IMR-90 (cell line): ENCODE measurements around the gene TMED10. TPM values are rescaled to one million over a fixed set of nuclear protein-coding genes. Genes with fewer than 3 reads are reported as not detected.

Experiments
- ATAC-seq: fragments of 200-7000 bp; cut with Tn5 transposase; 2 replicates; pipeline ENCODE4 v1.9.1; 2020; ENCODE audit warnings: low read depth, mild to moderate bottlenecking, moderate library complexity
- BruUV-seq: library from RNA; stranded (reverse); fragments of 400-500 nt; replicated peaks from 2 replicates; lab custom pipeline; 2021; lab: Mats Ljungman, UMichigan
- CTCF ChIA-PET: fragments of 300-600 bp; formaldehyde crosslinking; extraction: SDS; loops from one replicate; lab custom pipeline; 2021; ENCODE audit warnings: antibody characterized with exemption; lab: Yijun Ruan, JAX
- POLR2A ChIA-PET: fragments of 300-600 bp; sonication (Branson Sonifier 250); formaldehyde crosslinking; loops from one replicate; lab custom pipeline; 2022; ENCODE audit warnings: antibody characterized with exemption; ENCODE audit not compliant: unreplicated experiment; lab: Charles Lee
- DNase-seq: peaks from one replicate; pipeline ENCODE4 v3.0.0; 2013
- H2AFZ ChIP-seq: replicated peaks from 2 replicates; pipeline ENCODE3; 2013; ENCODE audit warnings: low read length, mild to moderate bottlenecking; ENCODE audit not compliant: poor library complexity
- H2AK5ac ChIP-seq: 2 replicates; pipeline ENCODE4 v1.6.1; 2013; ENCODE audit warnings: low read depth, low read length, inconsistent platforms
- H2AK9ac ChIP-seq: replicated peaks from 2 replicates; pipeline ENCODE3; 2013; ENCODE audit warnings: mild to moderate bottlenecking, low read depth, low read length, moderate library complexity; ENCODE audit not compliant: poor library complexity
- H2BK120ac ChIP-seq: 2 replicates; pipeline ENCODE4 v1.6.1; 2013; ENCODE audit warnings: low read depth, low read length, inconsistent platforms
- H2BK15ac ChIP-seq: 3 replicates; pipeline ENCODE4 v1.6.1; 2013; ENCODE audit warnings: low read depth, low read length, inconsistent platforms
- H2BK20ac ChIP-seq: 2 replicates; pipeline ENCODE4 v1.6.1; 2013; ENCODE audit warnings: low read depth, mild to moderate bottlenecking, inconsistent platforms, low read length, moderate library complexity
- H2BK5ac ChIP-seq: 2 replicates; pipeline ENCODE4 v1.6.1; 2013; ENCODE audit warnings: mild to moderate bottlenecking, low read depth, low read length, inconsistent platforms; ENCODE audit not compliant: poor library complexity, severe bottlenecking
- H3K14ac ChIP-seq: replicated peaks from 2 replicates; pipeline ENCODE4 v1.6.1; 2013; ENCODE audit warnings: low read depth, low read length, inconsistent platforms
- H3K18ac ChIP-seq: 2 replicates; pipeline ENCODE4 v1.6.1; 2013; ENCODE audit warnings: low read depth, low read length, control low read depth
- H3K23ac ChIP-seq: 2 replicates; pipeline ENCODE4 v1.6.1; 2013; ENCODE audit warnings: low read depth, low read length, inconsistent platforms
- H3K27ac ChIP-seq: 2 replicates; pipeline ENCODE4 v1.5.1; 2013; ENCODE audit warnings: mild to moderate bottlenecking, control low read depth, low read length; ENCODE audit not compliant: insufficient read depth
- H3K27me3 ChIP-seq: 2 replicates; pipeline ENCODE4 v1.6.1; 2013; ENCODE audit warnings: low read length; ENCODE audit not compliant: control insufficient read depth, insufficient read depth
- H3K36me3 ChIP-seq: 2 replicates; pipeline ENCODE4 v1.6.1; 2013; ENCODE audit warnings: low read length, mixed read lengths; ENCODE audit not compliant: control insufficient read depth, insufficient read depth
- H3K4ac ChIP-seq: 2 replicates; pipeline ENCODE4 v1.6.1; 2013; ENCODE audit warnings: low read depth, low read length, inconsistent platforms
- H3K4me1 ChIP-seq: 2 replicates; pipeline ENCODE4 v1.6.1; 2013; ENCODE audit warnings: low read length, mixed read lengths; ENCODE audit not compliant: control insufficient read depth, insufficient read depth
- H3K4me2 ChIP-seq: 2 replicates; pipeline ENCODE4 v1.6.1; 2013; ENCODE audit warnings: low read depth, mild to moderate bottlenecking, control low read depth, low read length, moderate library complexity
- H3K4me3 ChIP-seq: 2 replicates; pipeline ENCODE4 v1.5.1; 2013; ENCODE audit warnings: low read depth, mild to moderate bottlenecking, control low read depth, low read length, moderate library complexity; ENCODE audit not compliant: insufficient read depth
- H3K56ac ChIP-seq: 2 replicates; pipeline ENCODE4 v1.6.1; 2013; ENCODE audit warnings: low read length, inconsistent platforms; ENCODE audit not compliant: insufficient read depth; ENCODE audit errors: extremely low read depth
- H3K79me1 ChIP-seq, 2 experiments: 2 replicates each; pipeline ENCODE4 v1.6.1; 2013; ENCODE audit warnings: low read length in 2 of 2, inconsistent platforms in 1 of 2, low read depth in 1 of 2
- H3K9ac ChIP-seq: 2 replicates; pipeline ENCODE4 v1.6.1; 2013; ENCODE audit warnings: low read depth, low read length, control low read depth
- H3K9me1 ChIP-seq: 2 replicates; pipeline ENCODE4 v1.6.1; 2013; ENCODE audit warnings: low read length, inconsistent platforms; ENCODE audit not compliant: insufficient read depth
- H3K9me3 ChIP-seq: 2 replicates; pipeline ENCODE4 v1.6.1; 2013; ENCODE audit warnings: low read length; ENCODE audit not compliant: control insufficient read depth, insufficient read depth
- H4K20me1 ChIP-seq: 2 replicates; pipeline ENCODE4 v1.6.1; 2013; ENCODE audit warnings: low read length, inconsistent platforms; ENCODE audit not compliant: insufficient read depth
- H4K5ac ChIP-seq: 2 replicates; pipeline ENCODE4 v1.6.1; 2013; ENCODE audit warnings: mild to moderate bottlenecking, low read depth, low read length, control low read depth
- H4K8ac ChIP-seq, 2 experiments: 2 replicates each; pipeline ENCODE4 v1.6.1; 2013; ENCODE audit warnings: low read depth in 2 of 2, low read length in 2 of 2, control low read depth in 1 of 2, inconsistent platforms in 1 of 2
- H4K91ac ChIP-seq: 2 replicates; pipeline ENCODE4 v1.6.1; 2013; ENCODE audit warnings: low read depth, low read length, inconsistent platforms; ENCODE audit not compliant: insufficient read depth
- CEBPB ChIP-seq: IDR thresholded peaks from 2 replicates; pipeline ENCODE4 v1.6.1; 2012; ENCODE audit warnings: low read depth, low read length, improper control_type of control experiment
- FOS ChIP-seq: fragments of 150-350 bp; IDR thresholded peaks from 2 replicates; pipeline ENCODE4 v1.6.1; 2016; ENCODE audit warnings: low read depth, low read length
- MXI1 ChIP-seq: IDR thresholded peaks from 2 replicates; pipeline ENCODE4 v1.6.1; 2012; ENCODE audit warnings: low read depth, mild to moderate bottlenecking, low read length, moderate library complexity, borderline replicate concordance
- RAD21 ChIP-seq: IDR thresholded peaks from 2 replicates; pipeline ENCODE4 v1.6.1; 2012; ENCODE audit warnings: low read length, improper control_type of control experiment
- WGBS, 2 experiments: methylation state at CpG; one replicate each; pipeline versions ENCODE4 v1.1.5 to v1.1.7; 2013; ENCODE audit warnings: missing lambda C conversion rate in 2 of 2; ENCODE audit not compliant: insufficient read length in 1 of 2; ENCODE audit errors: extremely low coverage in 2 of 2; 5-methylcytosine and 5-hydroxymethylcytosine counted together
- dilution Hi-C: fragments of 300-500 bp; cut with HindIII; formaldehyde crosslinking; loops from one replicate; pipeline ENCODE4 v1.14.3; 2018; ENCODE audit warnings: low sequenced_read_pairs; ENCODE audit not compliant: unreplicated experiment
- in situ Hi-C: fragments of 300-500 bp; cut with MboI; formaldehyde crosslinking; loops from 3 replicates; pipeline ENCODE4 v1.14.3; 2019; ENCODE audit warnings: low sequenced_read_pairs, inconsistent platforms, mixed read lengths
- intact Hi-C: fragments of 100-400 bp; cut with micrococcal nuclease; formaldehyde crosslinking; loops from 2 replicates; pipeline ENCODE4 v1.10.0; 2022
- polyA plus RNA-seq, 3 experiments: library from polyadenylated mRNA; depleted of rRNA; stranded (reverse); fragments of >200 nt; gene quantifications; 2 replicates each; pipeline ENCODE4 v1.2.3, GENCODE V29; 2012; ENCODE audit warnings: low replicate concordance in 1 of 3
- total RNA-seq: library from RNA; depleted of rRNA; stranded (reverse); fragments of >200 nt; gene quantifications from 2 replicates; pipeline ENCODE4 v1.2.3, GENCODE V29; 2012

Gene TMED10
- total and polyA plus RNA-seq, 2 of the 4 experiments (the other 2 are of a cell fraction), result 254 to 441 TPM

GRCh38 chr14:75120541-75121291 lies 55.7 kb downstream of the TMED10 start (continued):
- TF ChIP-seq RAD21, result no peak

DNA sequence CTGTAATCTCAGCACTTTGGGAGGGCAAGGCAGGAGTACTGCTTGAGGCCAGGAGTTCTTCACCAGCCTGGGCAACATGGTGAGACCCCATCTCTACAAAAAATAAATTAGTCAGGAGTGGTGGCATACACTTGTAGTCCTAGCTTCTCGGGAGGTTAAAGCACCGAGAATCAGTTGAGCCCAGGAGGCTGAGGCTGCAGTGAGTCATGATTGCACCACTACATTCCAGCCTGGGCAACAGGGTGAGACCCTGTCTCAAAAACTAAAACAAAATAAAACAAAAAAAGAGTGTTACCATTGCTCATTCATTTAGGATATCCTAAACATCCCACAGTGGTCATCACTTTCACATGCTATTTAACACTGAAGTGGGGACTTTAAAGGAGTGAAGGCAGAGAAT lies 57.4 kb downstream of the TMED10 start:
- H3K36me3 ChIP-seq, result peaks cover 12% of the 10 kb centered on the region
- peak; percentile 38 for DNase-seq

More for the DNA sequence above, 57.4 kb downstream of the TMED10 start:
- no peak overlapping the region for H3K14ac ChIP-seq
- ATAC-seq, result peak; percentile 87
- intact Hi-C loops (no loop called here), in situ Hi-C loops (no loop called here), dilution Hi-C loops (no loop called here)
- TF ChIP-seq FOS, result peak; percentile 79
- no peak for TF ChIP-seq MXI1
- peak; percentile 82 for TF ChIP-seq CEBPB
- no peak overlapping the region for H2BK15ac ChIP-seq
- no peak overlapping the region for H2AK5ac ChIP-seq
- H3K27ac ChIP-seq, result no peak overlapping the region
- peak overlapping the region; percentile 5 for H2BK5ac ChIP-seq
- BruUV-seq, result no TSS peak
- H3K4me1 ChIP-seq, result 0 out of 2 replicates have a peak, but pooled peaks cover 1% of the 10 kb centered on the region
- ChIA-PET CTCF (no interaction called here), POLR2A (no interaction called here)
- H4K91ac ChIP-seq, result no peak overlapping the region
- no peak overlapping the region for H2AFZ ChIP-seq
- H3K4ac ChIP-seq, result no peak overlapping the region
- no peak overlapping the region for H4K5ac ChIP-seq
- no peak overlapping the region for H3K18ac ChIP-seq
- H3K56ac ChIP-seq, result no peak overlapping the region
- no peaks in the 10 kb centered on the region for H3K9me1 ChIP-seq
- no peak overlapping the region for H2BK120ac ChIP-seq
- no peak overlapping the region for H3K9ac ChIP-seq
- no CpG with 5 or more reads among the region's 2 CpGs for WGBS, 2 experiments
- no peak overlapping the region for H4K8ac ChIP-seq
- H3K79me1 ChIP-seq, result peaks cover 4 to 14% of the 10 kb centered on the region in 2 experiments; a peak in 2 of 4 replicates
- H2BK20ac ChIP-seq, result no peak overlapping the region
- H3K9me3 ChIP-seq, result no peaks in the 10 kb centered on the region
- no peaks in the 10 kb centered on the region for H4K20me1 ChIP-seq
- no peaks in the 10 kb centered on the region for H3K27me3 ChIP-seq
- no peak overlapping the region for H3K4me3 ChIP-seq
- H2AK9ac ChIP-seq, result no peak overlapping the region
- no peak overlapping the region for H3K4me2 ChIP-seq
- no peak overlapping the region for H3K23ac ChIP-seq
